ENCODE measurements around the gene CD70. TPM values are rescaled to one million over a fixed set of nuclear protein-coding genes. Genes with fewer than 3 reads are reported as not detected.
"Not testable (repeated sequence)": the region's sequence is repeated elsewhere in the genome, so short reads cannot be mapped to it uniquely, and the experiment has no call there.

Gene CD70
- polyA plus RNA-seq, 3 donors from 2014 or later, result 0.39 to 0.76 TPM; not detected in 1

GRCh38 chr19:6588508-6589345 lies 2.2 kb downstream of the CD70 start:
- peaks cover 0 to 4% (median 4%) of the 10 kb centered on the region in 3 donors for H3K36me3 Mint-ChIP-seq
- peaks cover 14 to 39% (median 20%) of the 10 kb centered on the region in 3 donors for H3K27me3 Mint-ChIP-seq (ENCODE audit: low read depth in 3 of 3)
- no peak overlapping the region for H3K27ac Mint-ChIP-seq
- no peaks in the 10 kb centered on the region for H3K9me3 Mint-ChIP-seq
- H3K4me1 Mint-ChIP-seq, result peaks cover 35 to 38% of the 10 kb centered on the region in 2 donors
- DNase-seq, result no peak
- peak overlapping the region in 2 of 5 donors; percentile 59 to 69 for H3K4me3 Mint-ChIP-seq

GRCh38 chr19:6587998-6588507 lies 2.9 kb downstream of the CD70 start:
- Mint-ChIP-seq H3K36me3 (peaks cover 0 to 4% (median 4%) of the 10 kb centered on the region in 3 donors), H3K27me3 (ENCODE audit: low read depth in 3 of 3) (peaks cover 14 to 39% (median 20%) of the 10 kb centered on the region in 3 donors), H3K4me1 (peaks cover 35 to 38% of the 10 kb centered on the region in 2 donors), H3K27ac (no peak overlapping the region), H3K4me3 (peak overlapping the region in 3 of 5 donors; percentile 5 to 95 (median 59)), H3K9me3 (no peaks in the 10 kb centered on the region)
- DNase-seq, result no peak

GRCh38 chr19:6587093-6587820 lies 3.7 kb downstream of the CD70 start:
- H3K9me3 Mint-ChIP-seq, result no peaks in the 10 kb centered on the region
- peaks cover 14 to 39% (median 20%) of the 10 kb centered on the region in 3 donors for H3K27me3 Mint-ChIP-seq (ENCODE audit: low read depth in 3 of 3)
- peak overlapping the region; percentile 14 to 95 (median 61) for H3K4me3 Mint-ChIP-seq
- peaks cover 35 to 38% of the 10 kb centered on the region in 2 donors for H3K4me1 Mint-ChIP-seq
- no peak for DNase-seq
- peak overlapping the region in 2 of 6 donors; percentile 3 to 5 for H3K27ac Mint-ChIP-seq
- peaks cover 0 to 4% (median 4%) of the 10 kb centered on the region in 3 donors for H3K36me3 Mint-ChIP-seq

- Mint-ChIP-seq H3K36me3 (peaks cover 0 to 4% (median 4%) of the 10 kb centered on the region in 3 donors), H3K4me1 (peaks cover 35 to 38% of the 10 kb centered on the region in 2 donors), H3K4me3 (peak overlapping the region in 4 of 5 donors; percentile 51 to 95 (median 67)), H3K9me3 (no peaks in the 10 kb centered on the region), H3K27me3 (ENCODE audit: low read depth in 3 of 3) (peaks cover 14 to 39% (median 20%) of the 10 kb centered on the region in 3 donors), H3K27ac (no peak overlapping the region)
- DNase-seq, result no peak
Observed at GRCh38 chr19:6586726-6587092, 4.2 kb downstream of the CD70 start.

- no peak overlapping the region for H3K27ac Mint-ChIP-seq
- peaks cover 32 to 36% of the 10 kb centered on the region in 2 donors for H3K4me1 Mint-ChIP-seq
- H3K27me3 Mint-ChIP-seq (ENCODE audit: low read depth in 3 of 3), result peaks cover 14 to 35% (median 20%) of the 10 kb centered on the region in 3 donors
- peak overlapping the region in 1 of 5 donors; percentile 18 for H3K4me3 Mint-ChIP-seq
- H3K36me3 Mint-ChIP-seq, result peaks cover 0 to 4% (median 4%) of the 10 kb centered on the region in 3 donors
- DNase-seq, result no peak
- H3K9me3 Mint-ChIP-seq, result no peaks in the 10 kb centered on the region
Observed at GRCh38 chr19:6586056-6586455, 4.9 kb downstream of the CD70 start.

- H3K36me3 Mint-ChIP-seq, H3K27ac Mint-ChIP-seq, DNase-seq, H3K4me3 Mint-ChIP-seq, H3K9me3 Mint-ChIP-seq: not testable (repeated sequence)
- peaks cover 6 to 13% (median 8%) of the 10 kb centered on the region in 3 donors for H3K27me3 Mint-ChIP-seq (ENCODE audit: low read depth in 3 of 3)
- H3K4me1 Mint-ChIP-seq, result peaks cover 11 to 13% of the 10 kb centered on the region in 2 donors
Observed at GRCh38 chr19:6582515-6583484, 8.2 kb downstream of the CD70 start.

- Mint-ChIP-seq H3K27ac (no peak overlapping the region), H3K9me3 (no peaks in the 10 kb centered on the region), H3K36me3 (no peaks in the 10 kb centered on the region), H3K4me3 (no peak overlapping the region), H3K27me3 (ENCODE audit: low read depth in 3 of 3) (peaks cover 1 to 2% (median 1%) of the 10 kb centered on the region in 3 donors), H3K4me1 (peaks cover 0 to 2% of the 10 kb centered on the region in 2 donors)
- no peak for DNase-seq
Observed at GRCh38 chr19:6580313-6580712, 10.6 kb downstream of the CD70 start.

GRCh38 chr19:6579450-6580178 lies 11.3 kb downstream of the CD70 start:
- DNase-seq, result no peak
- H3K4me1 Mint-ChIP-seq, result peaks cover 0 to 2% of the 10 kb centered on the region in 2 donors
- H3K36me3 Mint-ChIP-seq, result no peaks in the 10 kb centered on the region
- H3K9me3 Mint-ChIP-seq, result no peaks in the 10 kb centered on the region
- H3K27me3 Mint-ChIP-seq (ENCODE audit: low read depth in 3 of 3), result peaks cover 0 to 2% (median 1%) of the 10 kb centered on the region in 3 donors
- H3K4me3 Mint-ChIP-seq, result no peak overlapping the region
- H3K27ac Mint-ChIP-seq, result no peak overlapping the region

- no peak for DNase-seq
- Mint-ChIP-seq H3K36me3 (no peaks in the 10 kb centered on the region), H3K27ac (no peak overlapping the region), H3K27me3 (ENCODE audit: low read depth in 3 of 3) (peaks cover 0 to 5% (median 1%) of the 10 kb centered on the region in 3 donors), H3K9me3 (no peaks in the 10 kb centered on the region), H3K4me1 (peaks cover 0 to 2% of the 10 kb centered on the region in 2 donors), H3K4me3 (no peak overlapping the region)
Observed at GRCh38 chr19:6577476-6578125, 13.3 kb downstream of the CD70 start.

GRCh38 chr19:6576869-6577475 lies 14.0 kb downstream of the CD70 start:
- no peak overlapping the region for H3K27ac Mint-ChIP-seq
- no peaks in the 10 kb centered on the region for H3K9me3 Mint-ChIP-seq
- H3K4me3 Mint-ChIP-seq, result no peak overlapping the region
- peaks cover 0 to 2% of the 10 kb centered on the region in 2 donors for H3K4me1 Mint-ChIP-seq
- no peak for DNase-seq
- H3K27me3 Mint-ChIP-seq (ENCODE audit: low read depth in 3 of 3), result peaks cover 0 to 6% (median 5%) of the 10 kb centered on the region in 3 donors
- H3K36me3 Mint-ChIP-seq, result no peaks in the 10 kb centered on the region

GRCh38 chr19:6573350-6573749 lies 17.6 kb downstream of the CD70 start:
- H3K4me3 Mint-ChIP-seq, result no peak overlapping the region
- no peak for DNase-seq
- peaks cover 1 to 15% (median 9%) of the 10 kb centered on the region in 3 donors for H3K27me3 Mint-ChIP-seq (ENCODE audit: low read depth in 3 of 3)
- peaks cover 0 to 5% (median 0%) of the 10 kb centered on the region in 6 donors for H3K9me3 Mint-ChIP-seq
- H3K36me3 Mint-ChIP-seq, result peaks cover 0 to 4% (median 0%) of the 10 kb centered on the region in 3 donors
- peaks cover 0 to 2% of the 10 kb centered on the region in 2 donors for H3K4me1 Mint-ChIP-seq
- no peak overlapping the region for H3K27ac Mint-ChIP-seq

- Mint-ChIP-seq H3K9me3 (peaks cover 0 to 5% (median 0%) of the 10 kb centered on the region in 6 donors), H3K4me1 (no peaks in the 10 kb centered on the region), H3K27me3 (ENCODE audit: low read depth in 3 of 3) (peaks cover 3 to 20% (median 9%) of the 10 kb centered on the region in 3 donors), H3K36me3 (peaks cover 0 to 4% (median 0%) of the 10 kb centered on the region in 3 donors), H3K27ac (no peak overlapping the region), H3K4me3 (no peak overlapping the region)
- DNase-seq, result no peak
Observed at GRCh38 chr19:6572217-6572616, 18.7 kb downstream of the CD70 start.
